Neural progenitor cell (in vitro differentiated cells): Measurements from ENCODE around the gene GKN1.

ENCODE experiments used
- CTCF ChIP-seq: fragments of 200-600 bp; sonication (generic); IDR thresholded peaks from 2 replicates; pipeline ENCODE4 v1.5.1; 2017; ENCODE audit warnings: antibody characterized with exemption, mild to moderate bottlenecking
- EZH2 ChIP-seq: fragments of 200-600 bp; sonication (generic); IDR thresholded peaks from 2 replicates; pipeline ENCODE4 v1.6.1; 2017; ENCODE audit warnings: antibody characterized with exemption, mild to moderate bottlenecking, moderate library complexity

GRCh38 chr2:69026026-69026425 lies 51.6 kb downstream of the GKN1 start:
- peak; percentile 83 for TF ChIP-seq CTCF
- no peak for TF ChIP-seq EZH2
